Liver (tissue), 3 donors: Measurements from ENCODE around the gene EMD.

Experiments
- EGR1 ChIP-seq, 2 donors: IDR thresholded peaks; 2 replicates each; pipeline ENCODE4 v1.6.1; 2016 to 2018; ENCODE audit warnings: antibody characterized with exemption in 2 of 2, low read depth in 2 of 2
- FOXA1 ChIP-seq: IDR thresholded peaks from 2 replicates; pipeline ENCODE4 v1.6.1; 2016; ENCODE audit warnings: antibody characterized with exemption
- GABPA ChIP-seq, 2 donors: IDR thresholded peaks in 1 of 2; conservative IDR thresholded peaks in 1 of 2; 2 replicates each; pipeline ENCODE4 v1.6.1; 2016; ENCODE audit warnings: antibody characterized with exemption in 2 of 2, mild to moderate bottlenecking in 1 of 2, moderate library complexity in 1 of 2
- HNF4A ChIP-seq, 2 donors: conservative IDR thresholded peaks; 2 replicates each; pipeline ENCODE4 v1.6.1; 2016; ENCODE audit warnings: antibody characterized with exemption in 2 of 2, mild to moderate bottlenecking in 2 of 2
- HNF4G ChIP-seq: IDR thresholded peaks from 2 replicates; pipeline ENCODE4 v1.6.1; 2016; ENCODE audit warnings: antibody characterized with exemption
- JUND ChIP-seq, 2 donors: IDR thresholded peaks; 2 replicates each; pipeline ENCODE4 v1.6.1; 2016; ENCODE audit warnings: antibody characterized with exemption in 2 of 2
- RAD21 ChIP-seq, 2 donors: IDR thresholded peaks; 2 replicates each; pipeline ENCODE4 v1.6.1; 2016; ENCODE audit warnings: antibody characterized with exemption in 2 of 2, mild to moderate bottlenecking in 2 of 2
- SP1 ChIP-seq: IDR thresholded peaks from 2 replicates; pipeline ENCODE4 v1.6.1; 2018; ENCODE audit warnings: antibody characterized with exemption, mild to moderate bottlenecking
- TAF1 ChIP-seq: conservative IDR thresholded peaks from 2 replicates; pipeline ENCODE4 v1.6.1; 2016; ENCODE audit warnings: antibody characterized with exemption, mild to moderate bottlenecking
- YY1 ChIP-seq: IDR thresholded peaks from 2 replicates; pipeline ENCODE4 v1.6.1; 2016; ENCODE audit warnings: antibody characterized with exemption, mild to moderate bottlenecking
- ZBTB33 ChIP-seq: IDR thresholded peaks from 2 replicates; pipeline ENCODE4 v1.6.1; 2016; ENCODE audit warnings: antibody characterized with exemption
- TF ChIP-seq, protein P1 (sequence below): fragments of 150-350 bp; IDR thresholded peaks from 2 replicates; pipeline ENCODE4 v1.5.1; 2017; ENCODE audit warnings: improper control_type of control experiment, low read depth, low read length; ENCODE audit not compliant: missing input control
- TF ChIP-seq, protein P2 (sequence below): IDR thresholded peaks from 2 replicates; pipeline ENCODE4 v1.6.1; 2016; ENCODE audit warnings: antibody characterized with exemption
- TF ChIP-seq, protein P3 (sequence below): IDR thresholded peaks from 2 replicates; pipeline ENCODE4 v1.6.1; 2016; ENCODE audit warnings: antibody characterized with exemption
- donor health status: healthy.
- donor health status: healthy.

GRCh38 chrX:154332561-154332960 lies 46.5 kb upstream of the EMD start:
- TF ChIP-seq RAD21 (IDR thresholded peaks at IDR 0.05): no peak
- TF ChIP-seq, protein P1, sequence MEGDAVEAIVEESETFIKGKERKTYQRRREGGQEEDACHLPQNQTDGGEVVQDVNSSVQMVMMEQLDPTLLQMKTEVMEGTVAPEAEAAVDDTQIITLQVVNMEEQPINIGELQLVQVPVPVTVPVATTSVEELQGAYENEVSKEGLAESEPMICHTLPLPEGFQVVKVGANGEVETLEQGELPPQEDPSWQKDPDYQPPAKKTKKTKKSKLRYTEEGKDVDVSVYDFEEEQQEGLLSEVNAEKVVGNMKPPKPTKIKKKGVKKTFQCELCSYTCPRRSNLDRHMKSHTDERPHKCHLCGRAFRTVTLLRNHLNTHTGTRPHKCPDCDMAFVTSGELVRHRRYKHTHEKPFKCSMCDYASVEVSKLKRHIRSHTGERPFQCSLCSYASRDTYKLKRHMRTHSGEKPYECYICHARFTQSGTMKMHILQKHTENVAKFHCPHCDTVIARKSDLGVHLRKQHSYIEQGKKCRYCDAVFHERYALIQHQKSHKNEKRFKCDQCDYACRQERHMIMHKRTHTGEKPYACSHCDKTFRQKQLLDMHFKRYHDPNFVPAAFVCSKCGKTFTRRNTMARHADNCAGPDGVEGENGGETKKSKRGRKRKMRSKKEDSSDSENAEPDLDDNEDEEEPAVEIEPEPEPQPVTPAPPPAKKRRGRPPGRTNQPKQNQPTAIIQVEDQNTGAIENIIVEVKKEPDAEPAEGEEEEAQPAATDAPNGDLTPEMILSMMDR: no peak
- no peak for TF ChIP-seq SP1
- no peak for TF ChIP-seq FOXA1
- TF ChIP-seq, protein P2, sequence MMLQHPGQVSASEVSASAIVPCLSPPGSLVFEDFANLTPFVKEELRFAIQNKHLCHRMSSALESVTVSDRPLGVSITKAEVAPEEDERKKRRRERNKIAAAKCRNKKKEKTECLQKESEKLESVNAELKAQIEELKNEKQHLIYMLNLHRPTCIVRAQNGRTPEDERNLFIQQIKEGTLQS: no peak
- TF ChIP-seq GABPA (IDR thresholded peaks at IDR 0.05 in 1 of 2, conservative IDR thresholded peaks at IDR 0.05 in 1 of 2): no peak
- TF ChIP-seq, protein P3, sequence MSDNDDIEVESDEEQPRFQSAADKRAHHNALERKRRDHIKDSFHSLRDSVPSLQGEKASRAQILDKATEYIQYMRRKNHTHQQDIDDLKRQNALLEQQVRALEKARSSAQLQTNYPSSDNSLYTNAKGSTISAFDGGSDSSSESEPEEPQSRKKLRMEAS: no peak
- TF ChIP-seq HNF4A (conservative IDR thresholded peaks at IDR 0.05): no peak
- no peak for TF ChIP-seq JUND (IDR thresholded peaks at IDR 0.05)
- TF ChIP-seq EGR1 (IDR thresholded peaks at IDR 0.05; ENCODE audit: low read depth in 2 of 2): no peak
- TF ChIP-seq ZBTB33: no peak
- TF ChIP-seq TAF1: no peak
- TF ChIP-seq YY1: no peak
- TF ChIP-seq HNF4G: no peak
